HG03196 (cell line): ENCODE measurements around the gene USP19.

Source experiments
- ATAC-seq: cut with Tn5 transposase; IDR thresholded peaks from one replicate; pipeline ENCODE4 v1.9.1; 2021; ENCODE audit not compliant: unreplicated experiment

USP19 gene

GRCh38 chr3:49133226-49133951, 12.8 kb upstream of the USP19 start:
- ATAC-seq: no peak

GRCh38 chr3:49132437-49133225, 12.0 kb upstream of the USP19 start, which contains the start of gene LAMB2:
LAMB2 (minus strand) TSS chr3:49133050; CDS start chr3:49132867, 183 bp downstream.
- no peak for ATAC-seq

DNA sequence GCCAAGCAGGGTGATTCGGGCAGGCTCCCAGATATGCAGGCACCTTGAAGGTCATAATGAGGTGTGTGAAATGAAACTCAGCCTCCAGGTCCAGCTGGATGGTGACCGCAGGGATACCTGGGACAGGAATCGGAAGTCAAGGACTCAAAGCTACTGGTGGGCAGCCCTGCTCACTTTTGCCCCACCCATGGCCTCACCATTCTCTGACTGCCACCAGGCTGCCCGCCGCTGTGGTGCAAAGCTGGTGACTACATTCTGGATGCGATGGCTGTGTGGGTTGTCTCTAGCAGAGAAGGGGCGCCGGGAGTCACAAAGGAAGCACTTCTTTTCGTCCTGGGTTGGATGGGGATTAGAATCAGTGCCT, 11.4 kb upstream of the USP19 start:
- ATAC-seq: no peak

- ATAC-seq: no peak
Measured at GRCh38 chr3:49131576-49131975, 11.0 kb upstream of the USP19 start.

DNA sequence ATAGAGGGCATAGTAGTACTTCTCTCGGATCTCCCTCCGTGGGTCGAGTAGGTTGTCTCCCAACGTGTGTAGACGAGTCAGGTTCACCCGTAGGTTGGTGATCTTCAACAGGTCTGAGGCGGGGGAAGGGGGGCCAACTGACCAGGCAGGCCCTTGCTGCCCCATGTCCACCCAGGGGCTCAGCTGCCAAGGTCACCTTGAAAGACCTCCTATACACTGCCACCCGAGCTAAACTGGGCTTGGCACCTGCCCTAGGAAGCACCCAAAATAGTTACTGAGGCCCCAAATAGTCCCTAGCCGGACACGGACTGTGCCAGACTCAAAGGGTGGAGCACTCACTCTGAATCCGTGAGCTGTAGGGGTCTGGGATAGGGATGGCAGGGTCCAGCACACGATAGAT, 10.4 kb upstream of the USP19 start:
- no peak for ATAC-seq

GRCh38 chr3:49124991-49125670, 4.5 kb upstream of the USP19 start:
- no peak for ATAC-seq

DNA sequence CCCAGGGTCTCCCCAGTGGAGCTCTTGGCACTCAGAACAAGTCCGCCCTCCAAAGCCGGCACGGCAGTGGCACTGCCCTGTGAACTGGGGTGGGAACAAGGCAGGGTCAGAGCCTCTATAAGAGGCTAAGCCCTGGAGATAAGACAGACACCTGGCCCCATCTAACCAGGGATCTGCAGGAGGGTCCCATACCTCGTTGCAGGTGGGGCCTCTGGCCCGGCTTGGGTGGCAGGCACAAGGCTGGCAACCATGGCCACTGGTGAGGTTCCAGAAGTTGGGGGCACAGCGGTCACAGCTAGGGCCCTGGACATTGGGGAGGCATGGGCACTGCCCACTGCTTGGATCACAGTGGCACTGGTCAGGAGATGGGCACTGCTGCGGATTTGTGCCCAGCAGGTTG, 3.6 kb upstream of the USP19 start:
- no peak for ATAC-seq

GRCh38 chr3:49123687-49124086, 3.1 kb upstream of the USP19 start:
- no peak for ATAC-seq

DNA sequence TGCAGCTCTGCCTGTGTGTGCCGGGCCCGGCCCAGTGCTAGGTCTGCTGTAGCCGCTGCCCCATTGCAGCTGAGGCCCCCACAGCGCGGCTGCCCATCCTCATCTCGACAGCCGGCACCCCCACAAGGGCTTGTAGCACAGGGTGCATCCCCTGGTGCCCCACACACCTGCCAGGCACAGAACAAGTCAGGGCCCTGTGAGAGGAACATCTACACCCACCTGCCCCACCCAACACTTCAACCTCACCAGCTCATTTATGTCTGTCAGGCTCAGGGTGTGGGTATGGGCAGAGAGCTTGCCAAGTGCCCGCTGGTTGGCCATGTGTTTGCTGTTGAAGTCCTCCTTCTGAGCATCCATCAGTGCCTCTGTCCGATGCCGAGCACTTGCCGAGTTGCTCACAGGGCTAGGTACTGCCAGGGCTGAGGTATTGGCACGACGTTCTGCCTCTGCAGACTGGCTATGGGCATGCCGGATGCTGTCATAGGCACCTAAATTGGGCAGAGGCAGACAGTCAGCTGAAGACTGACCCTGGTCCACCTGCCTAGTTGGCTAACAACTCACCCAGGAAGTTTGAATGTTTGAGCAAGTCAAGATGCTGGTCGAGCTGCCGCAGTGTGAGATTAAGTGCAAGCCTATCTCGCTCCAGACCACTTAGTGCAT, 2.4 kb upstream of the USP19 start:
- ATAC-seq: no peak

- no peak for ATAC-seq
Measured at GRCh38 chr3:49122451-49122850, 1.8 kb upstream of the USP19 start.

DNA sequence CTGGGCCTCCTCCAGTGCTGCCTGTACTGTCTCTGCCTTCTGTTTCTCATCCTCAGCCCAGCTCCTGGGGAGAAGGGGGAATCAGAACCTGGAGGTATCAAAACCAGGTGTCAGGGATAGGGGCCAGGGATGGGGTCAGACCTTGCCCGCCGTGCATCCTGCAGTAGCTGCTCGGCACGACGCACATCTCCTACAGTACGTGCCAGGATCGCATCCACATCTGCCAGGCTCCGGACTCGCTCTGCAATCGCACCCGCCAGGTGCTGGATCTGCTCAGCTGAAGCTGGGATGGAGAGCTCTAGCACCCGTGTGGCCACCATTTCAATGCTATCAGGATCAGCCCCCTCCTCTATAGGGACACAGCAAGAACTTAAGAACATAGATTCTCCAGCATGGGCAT, 1.4 kb upstream of the USP19 start:
- ATAC-seq: no peak

DNA sequence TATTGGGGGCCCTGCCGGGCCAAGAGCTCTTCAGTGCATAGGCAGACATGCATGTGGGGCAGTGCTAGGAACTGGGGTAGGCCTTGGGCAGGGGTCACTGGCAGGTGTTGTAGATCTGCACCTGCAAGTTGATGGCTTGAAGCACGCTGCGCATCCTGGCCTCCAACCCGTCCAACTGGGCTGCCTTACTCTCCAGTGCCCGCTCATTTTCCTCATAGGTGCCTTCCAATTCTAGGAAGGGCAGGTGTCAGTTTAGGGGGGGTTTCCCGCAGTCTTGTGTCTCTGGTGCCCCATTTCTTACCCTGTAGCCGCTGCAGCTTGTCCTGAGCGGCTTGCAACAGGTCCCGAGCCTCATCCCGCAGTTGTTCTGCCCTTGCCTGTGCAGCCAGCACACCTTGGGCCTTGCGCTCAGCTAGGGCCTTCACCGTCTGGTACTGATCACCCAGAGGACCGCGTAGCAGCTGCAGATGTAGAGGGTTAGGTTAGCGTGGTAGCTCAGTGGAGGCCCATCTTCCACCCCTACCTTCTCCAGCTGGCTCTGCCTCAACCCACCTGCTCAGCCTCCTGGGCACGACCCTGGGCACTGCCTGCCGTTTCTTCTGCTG, 611 bp upstream of the USP19 start:
- ATAC-seq: no peak

GRCh38 chr3:49120096-49120437, 556 bp downstream of the USP19 start:
- no peak for ATAC-seq

GRCh38 chr3:49119439-49119838, 1.2 kb downstream of the USP19 start:
- no peak for ATAC-seq

DNA sequence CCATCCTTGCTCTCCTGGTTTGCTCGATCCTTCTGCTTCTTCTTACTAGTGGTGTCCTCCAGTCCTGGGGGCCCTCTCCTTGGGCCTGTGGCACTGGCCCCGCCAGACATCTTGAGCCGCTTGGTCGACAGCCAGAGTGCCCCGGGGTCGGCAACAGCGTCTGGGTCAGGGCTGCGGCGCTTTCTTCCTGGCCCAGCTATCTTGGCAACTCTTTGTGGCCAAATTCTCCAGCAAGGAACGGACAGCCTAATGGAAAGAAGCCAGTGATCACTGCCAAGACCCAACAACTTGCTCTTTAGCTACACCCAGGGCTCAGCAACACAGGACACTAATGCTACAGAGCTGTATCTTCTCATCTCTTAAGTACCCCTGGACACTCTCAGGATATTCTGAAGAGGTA, 1.6 kb downstream of the USP19 start:
- no peak for ATAC-seq

DNA sequence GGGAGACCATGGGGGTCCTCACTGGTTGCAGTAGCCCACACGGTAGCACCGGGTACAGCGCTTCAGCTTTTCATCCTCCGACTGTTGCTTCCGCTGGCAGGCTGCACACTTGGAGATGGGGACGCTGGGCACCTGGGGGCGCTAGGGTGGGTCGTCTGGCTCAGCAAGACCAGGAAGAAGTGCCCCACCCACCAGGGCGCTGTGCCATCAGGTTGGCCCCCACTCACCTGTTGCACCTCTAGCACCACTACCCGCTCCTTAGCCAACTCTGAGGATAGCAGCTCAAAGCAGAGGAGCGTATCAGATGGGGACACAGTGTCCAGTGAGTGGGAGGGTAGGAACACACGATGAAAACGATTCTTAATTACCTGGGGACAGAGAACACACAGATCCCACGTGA, 8.4 kb downstream of the USP19 start:
- no peak for ATAC-seq

DNA sequence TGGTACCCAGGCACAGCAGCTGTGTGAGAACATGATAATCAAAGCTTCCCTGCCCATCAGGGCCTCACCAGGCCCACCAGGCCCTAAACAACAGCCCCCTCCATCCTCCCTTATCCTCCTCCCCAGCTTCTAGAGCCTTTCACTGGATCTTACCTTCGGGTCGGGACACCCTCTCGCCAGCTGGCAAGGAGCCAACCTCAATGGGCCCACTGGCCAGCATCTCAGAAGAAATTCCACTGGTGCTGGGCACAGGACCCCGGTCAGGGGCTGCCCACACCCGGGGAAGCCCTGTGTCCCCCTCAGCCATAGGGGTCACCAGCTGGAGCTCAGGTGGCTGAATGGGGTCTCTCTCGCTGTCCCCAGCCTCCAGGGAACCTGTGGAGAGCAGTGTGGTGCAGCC, 9.3 kb downstream of the USP19 start:
- no peak for ATAC-seq

- no peak for ATAC-seq
Measured at GRCh38 chr3:49110780-49111179, 9.8 kb downstream of the USP19 start.

- ATAC-seq: no peak
Measured at GRCh38 chr3:49108346-49108745, 12.3 kb downstream of the USP19 start.

GRCh38 chr3:49104427-49105291, 16.0 kb downstream of the USP19 start, which contains the start of gene QARS1:
QARS1 (minus strand) TSS chr3:49104757; CDS start chr3:49104733, 24 bp downstream.
- ATAC-seq: peak; percentile 78
